Measurements from ENCODE around the gene N4BP3.
A peak's percentile ranks its signal among the peaks of the same experiment; 100 is the strongest.
"Not testable (repeated sequence)": the region's sequence is repeated elsewhere in the genome, so short reads cannot be mapped to it uniquely, and the experiment has no call there.

Gene N4BP3

DNA sequence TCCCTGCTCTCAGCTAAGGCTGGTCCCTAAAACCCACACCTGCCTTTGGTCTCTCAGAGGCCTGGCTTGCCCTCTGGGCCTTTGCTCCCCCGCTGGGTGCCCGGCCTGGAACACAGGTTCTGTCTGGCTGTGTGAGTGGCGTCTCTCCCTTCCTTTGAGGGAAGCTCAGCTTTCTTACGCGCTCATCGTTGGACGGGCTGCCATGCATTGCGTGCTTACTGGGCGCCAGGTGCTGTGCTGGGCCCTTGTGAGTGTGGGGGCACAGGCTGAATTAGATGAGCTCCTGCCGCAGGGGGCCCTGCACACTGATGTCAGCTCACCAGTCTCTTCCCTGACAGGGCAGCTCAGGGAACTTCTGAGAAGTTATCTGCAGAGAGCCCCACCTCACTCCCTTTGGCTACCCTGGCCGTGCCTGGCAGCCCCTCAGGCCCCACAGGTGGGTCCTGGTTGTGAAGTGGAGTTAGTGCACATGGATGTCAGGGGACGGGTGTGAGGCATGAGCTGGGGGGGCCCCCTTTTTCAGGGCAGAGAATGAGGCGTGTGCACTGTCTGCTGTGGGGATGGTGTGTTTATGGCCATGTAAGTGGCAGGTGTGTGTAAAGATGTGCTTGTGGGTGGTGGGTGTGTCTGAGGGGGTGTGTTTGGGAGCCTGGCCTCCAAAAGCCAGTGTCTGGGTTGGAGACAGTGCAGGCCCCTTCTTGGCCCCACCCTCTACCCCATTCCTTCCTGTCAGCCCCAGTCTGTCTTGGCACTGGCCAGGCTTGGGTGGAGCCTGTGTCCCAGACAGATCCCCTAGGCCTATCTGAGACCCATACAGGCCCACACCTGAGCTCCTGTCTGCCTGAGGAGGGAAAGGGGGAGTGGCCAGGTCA is 10.0 kb downstream of the N4BP3 start:
- no peak for DNase-seq

GRCh38 chr5:178123966-178124925 is 10.9 kb downstream of the N4BP3 start:
- no peak for DNase-seq

DNA sequence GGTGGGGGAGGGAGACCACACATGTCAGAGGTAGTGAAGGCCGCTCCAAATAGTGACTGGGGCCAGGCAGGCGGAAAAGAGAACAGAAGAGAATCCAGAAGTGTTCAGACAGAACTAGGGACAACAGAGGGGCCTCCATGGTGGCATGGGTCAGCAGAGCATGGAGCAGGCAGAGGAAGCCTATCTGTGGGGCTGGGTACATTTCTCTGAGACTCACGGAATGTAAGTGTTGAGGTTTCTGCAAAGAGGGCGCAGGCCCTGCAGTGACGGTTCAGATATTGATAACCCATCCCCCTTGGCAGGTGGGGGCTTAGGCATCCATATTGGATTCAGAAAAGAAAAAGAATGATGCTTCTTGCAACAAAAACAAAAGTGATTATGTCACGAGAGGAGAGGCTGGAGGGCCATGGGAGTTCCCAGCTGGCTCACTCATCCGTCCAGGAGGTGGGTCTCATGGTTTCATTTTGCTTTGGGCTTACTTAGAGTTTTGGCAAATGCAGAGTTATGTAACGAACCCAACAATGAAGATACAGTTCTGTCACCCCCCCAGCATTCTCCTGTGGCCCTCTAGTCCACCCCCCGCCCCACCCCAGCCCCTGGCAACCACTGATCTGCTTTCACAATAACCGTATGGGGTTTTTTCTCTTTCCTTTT is 12.0 kb downstream of the N4BP3 start:
- no peak for DNase-seq

DNA sequence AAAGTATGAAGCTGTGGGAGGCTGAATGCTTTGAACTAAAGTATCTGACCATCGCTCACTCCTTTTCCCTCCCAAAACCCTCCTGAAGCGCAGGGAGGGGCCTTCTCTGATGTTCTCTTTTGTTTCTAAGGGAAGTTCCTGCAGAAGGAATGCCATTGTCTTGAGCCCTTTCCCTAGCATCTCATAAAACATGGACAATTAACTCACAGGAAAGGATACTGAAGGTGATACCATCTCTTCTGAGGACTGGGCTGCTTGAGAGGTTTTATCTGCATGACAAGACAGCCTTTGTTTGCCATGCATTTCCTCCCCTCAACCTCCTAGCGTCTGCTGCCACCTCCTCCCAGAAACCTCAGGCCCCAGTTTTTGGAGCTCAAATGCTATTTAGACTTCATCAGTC is 13.2 kb downstream of the N4BP3 start:
- DNase-seq = no peak

GRCh38 chr5:178127300-178128009 is 14.1 kb downstream of the N4BP3 start:
- not testable (repeated sequence) for DNase-seq

GRCh38 chr5:178129296-178129695 is 16.0 kb downstream of the N4BP3 start:
- DNase-seq = no peak

- not testable (repeated sequence) for DNase-seq
Measured at GRCh38 chr5:178130234-178130575, 16.9 kb downstream of the N4BP3 start.

DNA sequence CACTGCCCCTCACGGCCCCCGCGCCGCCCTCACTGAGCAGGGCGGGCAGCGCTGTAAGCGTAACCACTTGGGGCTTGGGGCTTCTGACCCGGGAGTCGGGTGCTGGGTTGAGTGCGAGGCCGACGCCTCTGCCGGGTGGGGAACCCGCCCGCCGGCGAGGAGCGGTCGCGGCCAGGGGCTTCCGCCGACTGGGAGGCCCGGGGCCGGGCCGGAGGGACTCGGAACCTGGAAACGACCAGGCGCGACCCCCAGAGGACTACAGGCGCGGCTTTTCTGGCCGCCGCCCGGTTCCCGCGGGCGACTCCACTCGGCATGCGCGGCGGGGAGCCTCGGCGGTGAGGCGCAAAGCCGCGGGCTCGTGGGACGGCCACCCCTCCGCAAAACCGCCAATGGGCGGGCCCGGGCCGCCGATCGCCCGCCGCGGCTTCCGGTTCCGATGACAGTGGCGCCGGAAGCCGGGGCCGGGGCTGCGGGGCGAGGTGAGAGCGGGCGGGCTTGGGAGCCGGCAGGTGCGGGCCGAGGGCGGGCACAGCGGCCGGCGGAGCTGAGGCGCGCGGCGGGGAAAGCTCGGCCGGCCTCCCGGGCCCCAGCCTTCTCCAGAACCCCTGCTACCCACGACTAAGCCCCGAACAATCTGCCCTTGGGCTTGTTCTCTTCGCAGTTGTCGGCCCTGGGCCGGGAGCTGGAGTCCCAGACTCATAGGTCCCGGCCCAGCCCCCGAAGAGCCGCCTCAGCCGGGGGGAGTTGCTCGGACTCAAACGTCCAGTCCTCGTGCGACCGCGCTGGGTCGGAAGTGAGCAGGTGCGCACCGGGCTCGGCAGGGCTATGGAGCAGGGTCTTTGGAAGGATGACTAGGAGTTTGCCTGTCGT is 17.5 kb downstream of the N4BP3 start, which contains the start of gene RMND5B:
Gene RMND5B, plus strand, starts transcription at position 439 of the 870 bp plus-strand sequence. CDS start 7,106 bp downstream, outside the sequence.
- peak; percentile 88 for DNase-seq

DNA sequence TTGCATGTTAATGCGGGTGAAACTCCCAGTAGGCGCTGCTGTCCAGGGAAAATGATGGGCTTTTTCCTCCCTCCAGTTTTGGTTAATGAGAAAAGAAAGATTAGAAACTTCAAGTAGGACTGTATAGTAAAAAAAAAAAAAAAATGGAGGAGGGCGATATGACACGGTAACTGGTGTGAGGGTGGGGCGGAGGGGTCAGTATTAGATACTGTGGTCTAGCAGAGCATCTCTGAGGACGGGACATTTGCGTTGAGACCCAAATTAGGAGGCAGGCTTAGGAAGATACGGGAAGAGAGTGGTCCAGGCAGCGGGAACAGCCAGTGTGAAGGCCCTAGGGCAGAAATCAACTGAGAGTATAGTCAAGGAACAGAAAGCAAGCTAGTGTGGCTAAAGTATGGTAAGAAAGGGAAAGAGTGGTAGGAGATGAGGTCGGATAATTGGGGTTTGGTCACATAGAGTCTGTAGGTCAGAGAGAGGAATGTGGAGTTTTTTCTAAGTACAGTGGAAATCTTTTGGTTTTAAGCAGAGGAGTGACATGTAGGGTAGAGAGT is 18.2 kb downstream of the N4BP3 start:
- DNase-seq = no peak

- no peak for DNase-seq
Measured at GRCh38 chr5:178136990-178137389, 23.7 kb downstream of the N4BP3 start.

DNA sequence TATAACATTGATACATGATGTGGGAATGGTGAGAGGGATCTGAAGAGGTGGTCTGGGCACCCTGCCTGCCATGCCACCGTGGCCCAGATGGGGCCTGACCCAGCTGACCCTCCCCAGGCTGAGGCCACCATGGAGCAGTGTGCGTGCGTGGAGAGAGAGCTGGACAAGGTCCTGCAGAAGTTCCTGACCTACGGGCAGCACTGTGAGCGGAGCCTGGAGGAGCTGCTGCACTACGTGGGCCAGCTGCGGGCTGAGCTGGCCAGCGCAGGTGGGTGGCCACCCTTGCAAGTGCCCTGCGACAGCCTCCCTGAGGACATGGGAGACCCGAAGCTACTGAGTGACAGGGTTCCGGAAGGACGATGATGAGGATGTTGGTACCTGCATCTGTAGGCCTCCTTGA is 24.7 kb downstream of the N4BP3 start:
- no peak for DNase-seq

DNA sequence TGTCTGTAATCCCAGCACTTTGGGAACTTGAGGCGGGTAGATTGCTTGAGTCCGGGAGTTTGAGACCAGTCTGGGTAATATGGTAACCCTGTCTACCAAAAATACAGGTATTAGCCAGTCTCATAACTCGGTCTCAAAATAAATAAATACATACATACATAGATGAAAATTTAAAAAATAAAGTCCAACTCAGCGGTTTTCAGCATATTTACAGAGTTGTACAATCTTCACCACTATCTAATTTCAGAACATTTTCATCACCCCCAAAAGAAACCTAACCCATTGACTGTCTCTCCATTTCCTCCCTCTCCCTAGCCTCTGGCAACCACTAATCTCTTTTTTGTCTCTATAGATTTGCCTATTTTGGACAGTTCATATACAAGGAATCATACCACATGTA is 28.2 kb downstream of the N4BP3 start:
- no peak for DNase-seq

- no peak for DNase-seq
Measured at GRCh38 chr5:178142642-178143041, 29.3 kb downstream of the N4BP3 start.

DNA sequence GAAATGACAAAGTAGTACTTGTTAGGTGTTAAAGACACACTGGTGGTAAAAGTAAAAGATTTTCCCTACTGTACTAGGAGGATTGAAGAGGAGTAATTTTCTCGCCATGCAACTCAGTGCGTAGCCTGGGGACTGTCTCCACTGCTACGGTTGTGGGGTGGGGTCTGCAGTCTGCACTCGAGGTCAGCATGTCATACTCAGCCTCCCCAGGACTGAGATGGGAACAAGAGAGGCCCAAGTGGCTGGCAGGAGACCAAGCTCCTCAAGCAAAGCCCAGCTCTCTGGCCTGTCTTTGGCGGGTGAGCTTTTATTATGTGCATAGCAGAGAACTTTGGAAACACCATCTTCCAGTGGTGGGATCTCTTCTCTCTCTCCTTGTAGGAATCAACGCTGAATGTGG is 29.9 kb downstream of the N4BP3 start:
- DNase-seq = no peak

GRCh38 chr5:178143901-178144300 is 30.6 kb downstream of the N4BP3 start:
- DNase-seq = no peak

DNA sequence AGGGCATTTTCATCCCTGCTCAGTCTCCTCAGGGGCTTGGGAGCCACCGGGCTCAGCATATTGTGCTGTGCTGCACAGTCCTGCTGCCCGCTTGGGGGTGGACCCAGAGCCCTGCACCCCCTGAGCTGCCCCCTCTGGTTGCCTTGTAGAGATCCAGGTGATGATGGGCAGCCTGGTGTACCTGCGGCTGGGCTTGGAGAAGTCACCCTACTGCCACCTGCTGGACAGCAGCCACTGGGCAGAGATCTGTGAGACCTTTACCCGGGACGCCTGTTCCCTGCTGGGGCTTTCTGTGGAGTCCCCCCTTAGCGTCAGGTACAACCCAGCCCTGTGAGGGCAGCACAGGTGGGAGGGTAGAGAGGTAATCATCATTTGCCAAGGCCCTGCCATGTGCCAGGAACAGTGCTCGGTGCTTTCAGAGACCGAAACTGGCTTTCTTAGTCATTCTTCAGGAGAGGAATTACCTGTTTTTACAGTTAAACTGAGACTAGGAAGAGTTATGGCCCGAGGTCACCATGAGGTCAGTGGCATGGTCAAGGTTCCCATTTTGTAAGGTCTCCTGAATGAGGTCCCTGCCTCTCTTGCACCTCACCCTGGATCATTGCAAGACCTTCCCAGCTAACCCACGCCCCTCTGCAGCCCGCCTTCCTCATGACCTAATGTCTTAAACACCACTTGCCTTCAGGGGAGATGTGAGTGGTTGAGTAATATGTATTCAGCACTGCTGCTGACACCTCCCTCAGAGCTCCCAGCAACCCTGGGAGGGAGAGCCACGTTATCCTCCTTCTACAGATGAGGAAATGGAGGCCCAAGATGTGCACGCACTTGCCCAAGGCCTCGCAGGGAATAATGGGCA is 32.9 kb downstream of the N4BP3 start:
- DNase-seq = peak; percentile 65

- DNase-seq = no peak
Measured at GRCh38 chr5:178147406-178147805, 34.1 kb downstream of the N4BP3 start.

- DNase-seq = no peak
Measured at GRCh38 chr5:178149199-178149932, 36.0 kb downstream of the N4BP3 start.

DNA sequence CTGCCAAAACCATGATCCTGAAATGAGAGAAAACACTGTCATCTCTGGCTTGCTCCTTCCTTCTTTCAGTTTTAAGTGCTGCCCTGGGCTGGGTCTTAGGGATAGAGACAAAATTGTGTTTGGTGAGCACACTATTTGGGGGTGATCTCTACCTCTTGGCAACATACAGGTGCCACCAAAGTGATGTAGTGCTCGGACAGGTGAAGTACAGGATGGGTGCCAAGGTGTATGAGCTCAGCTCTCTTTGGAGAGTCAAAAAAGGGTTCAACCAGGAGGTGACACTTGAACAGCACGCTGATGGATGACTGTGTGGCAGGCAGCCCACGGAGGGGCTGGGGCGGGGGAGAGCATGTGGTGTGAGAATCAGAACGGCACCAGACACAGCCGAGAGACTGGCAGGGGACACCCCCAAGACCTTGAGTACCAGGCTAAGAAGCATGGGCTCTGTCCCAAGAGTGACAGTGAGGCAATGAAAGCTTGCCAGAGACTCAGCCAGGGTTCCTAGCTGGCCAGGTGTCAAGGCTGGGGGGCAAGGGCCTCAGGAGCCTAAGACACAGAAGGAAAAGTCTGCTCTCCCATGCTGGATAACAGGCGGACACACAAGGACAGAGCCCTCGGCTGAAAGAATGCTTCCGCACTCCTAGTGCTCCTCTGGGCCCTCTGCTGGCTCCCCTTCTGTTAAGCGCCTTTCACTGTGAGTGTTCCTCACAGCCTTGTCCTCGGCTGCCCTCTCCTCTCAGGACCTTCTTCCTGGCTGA is 37.8 kb downstream of the N4BP3 start:
- no peak for DNase-seq

Measured in NCI-H345 (cell line).